Sigmoid colon (tissue), 7 donors: ENCODE results near the gene TTLL10. TPM values are rescaled to one million over a fixed set of nuclear protein-coding genes. Genes with fewer than 3 reads are reported as not detected.

ENCODE experiments used
- DNase-seq: peaks from one replicate; pipeline ENCODE4 v3.0.0-alpha.2; 2019
- H3K27ac ChIP-seq, 4 donors: fragments of 200-600 bp; sonication (generic); one replicate each; pipeline ENCODE4 v1.5.1; 2016 to 2019; ENCODE audit warnings: mild to moderate bottlenecking in 1 of 4
- H3K27me3 ChIP-seq, 3 donors: fragments of 200-600 bp; sonication (generic); one replicate each; pipeline ENCODE4 v1.5.1; 2019; ENCODE audit warnings: mild to moderate bottlenecking in 1 of 3
- H3K36me3 ChIP-seq, 4 donors: fragments of 200-600 bp; sonication (generic); one replicate each; pipeline ENCODE4 v1.5.1; 2016 to 2019
- H3K4me1 ChIP-seq, 4 donors: fragments of 200-600 bp; sonication (generic); one replicate each; pipeline ENCODE4 v1.5.1; 2017 to 2019
- H3K4me3 ChIP-seq, 4 donors: fragments of 200-600 bp; sonication (generic); one replicate each; pipeline ENCODE4 v1.5.1; 2017 to 2019; ENCODE audit warnings: mild to moderate bottlenecking in 2 of 4, moderate library complexity in 1 of 4
- H3K9me3 ChIP-seq, 4 donors: fragments of 200-600 bp in 3 of 4; sonication (generic) in 3 of 4; one replicate each; pipeline versions ENCODE4 v1.5.1 to v1.6.1; 2013 to 2019
- CTCF ChIP-seq, 4 experiments: fragments of 450-650 bp in 3 of 4; fragments of 200-600 bp in 1 of 4; IDR thresholded peaks; one replicate each; pipeline ENCODE4 v1.5.1; 2016 to 2019; ENCODE audit warnings: antibody characterized with exemption in 4 of 4, mild to moderate bottlenecking in 3 of 4, moderate library complexity in 2 of 4
- EP300 ChIP-seq, 4 donors: sonication (generic); formaldehyde crosslinking; IDR thresholded peaks; one replicate each; pipeline ENCODE4 v1.6.1; 2017; ENCODE audit warnings: antibody characterized with exemption in 4 of 4
- POLR2A ChIP-seq, 2 donors: fragments of 450-650 bp; IDR thresholded peaks; one replicate each; pipeline ENCODE4 v1.6.1; 2016; ENCODE audit warnings: antibody characterized with exemption in 2 of 2, mild to moderate bottlenecking in 2 of 2, moderate library complexity in 2 of 2
- POLR2AphosphoS5 ChIP-seq, 4 donors: sonication (generic); formaldehyde crosslinking; IDR thresholded peaks; one replicate each; pipeline ENCODE4 v1.6.1; 2017; ENCODE audit warnings: antibody characterized with exemption in 4 of 4
- WGBS, 2 donors: extraction: QIAGEN DNeasy Blood & Tissue Kit; methylation state at CpG; one replicate each; pipeline ENCODE4 v1.1.7; 2013; 5-methylcytosine and 5-hydroxymethylcytosine counted together
- intact Hi-C: fragments of 100-400 bp; cut with DNase I; formaldehyde crosslinking; loops from one replicate; pipeline ENCODE4 v1.15.1; 2023
- polyA plus RNA-seq, 3 donors: library from polyadenylated mRNA; stranded (reverse); fragments of 200-250 nt; gene quantifications; one replicate each; pipeline ENCODE4 v1.2.3, GENCODE V29; 2013
- total RNA-seq, 4 donors: library from RNA; depleted of rRNA; stranded (reverse); fragments of >200 nt; gene quantifications; one replicate each; pipeline ENCODE4 v1.1.0, GENCODE V29; 2016
- donor health status: healthy with polysubstance abuse.
- donor health status: Bipolar disorder and iron deficiency.
- donor health status: healthy.

Gene TTLL10
- total and polyA plus RNA-seq, 7 donors, result 0.46 to 0.70 (median 0.60) TPM; not detected in 4

- intact Hi-C loops, result no loop called here
- Histone ChIP-seq H3K27me3 (peaks cover 8 to 31% (median 24%) of the 10 kb centered on the region in 3 donors), H3K9me3 (no peaks in the 10 kb centered on the region)
These were observed 64.4 kb downstream of the TTLL10 start for GRCh38 chr1:1237874-1238701.

GRCh38 chr1:1238702-1239178 lies 65.1 kb downstream of the TTLL10 start:
- TF ChIP-seq EP300 (IDR thresholded peaks at IDR 0.05) (no peak), CTCF (IDR thresholded peaks at IDR 0.05) (no peak), POLR2A (IDR thresholded peaks at IDR 0.05) (no peak), POLR2AphosphoS5 (IDR thresholded peaks at IDR 0.05) (no peak)
- 18 to 67% methylated on average over 19 of the region's 19 CpGs for WGBS, 2 donors
- Histone ChIP-seq H3K36me3 (no peaks in the 10 kb centered on the region), H3K9me3 (no peaks in the 10 kb centered on the region), H3K27me3 (peaks cover 8 to 31% (median 24%) of the 10 kb centered on the region in 3 donors), H3K4me3 (no peak overlapping the region), H3K4me1 (peaks cover 0 to 15% (median 0%) of the 10 kb centered on the region in 4 donors), H3K27ac (no peak overlapping the region)
- intact Hi-C loops, result no loop called here
- DNase-seq, result no peak

More at GRCh38 chr1:1237874-1238701, 64.4 kb downstream of the TTLL10 start:
- Histone ChIP-seq H3K4me1 (peaks cover 0 to 21% (median 4%) of the 10 kb centered on the region in 4 donors), H3K27ac (no peak overlapping the region), H3K4me3 (no peak overlapping the region), H3K36me3 (no peaks in the 10 kb centered on the region)
- DNase-seq, result no peak
- TF ChIP-seq POLR2AphosphoS5 (IDR thresholded peaks at IDR 0.05), result no peak
- no peak for TF ChIP-seq POLR2A (IDR thresholded peaks at IDR 0.05)
- TF ChIP-seq EP300 (IDR thresholded peaks at IDR 0.05), result no peak
- TF ChIP-seq CTCF (IDR thresholded peaks at IDR 0.05), result no peak
- 11 to 44% methylated on average over 48 of the region's 48 CpGs for WGBS, 2 donors

GRCh38 chr1:1239227-1239613 lies 65.5 kb downstream of the TTLL10 start:
- peaks cover 8 to 31% (median 24%) of the 10 kb centered on the region in 3 donors for H3K27me3 ChIP-seq

GRCh38 chr1:1239614-1240347 lies 66.1 kb downstream of the TTLL10 start:
- H3K27me3 ChIP-seq, result peaks cover 8 to 31% (median 24%) of the 10 kb centered on the region in 3 donors
- TF ChIP-seq POLR2A (IDR thresholded peaks at IDR 0.05) (no peak), EP300 (IDR thresholded peaks at IDR 0.05) (no peak), CTCF (IDR thresholded peaks at IDR 0.05) (no peak), POLR2AphosphoS5 (IDR thresholded peaks at IDR 0.05) (no peak)
- no peak overlapping the region for H3K4me3 ChIP-seq
- DNase-seq, result no peak
- no peaks in the 10 kb centered on the region for H3K9me3 ChIP-seq
- peaks cover 0 to 13% (median 0%) of the 10 kb centered on the region in 4 donors for H3K4me1 ChIP-seq
- no peak overlapping the region for H3K27ac ChIP-seq
- intact Hi-C loops, result no loop called here
- WGBS, 2 donors, result 8 to 45% methylated on average over 30 of the region's 30 CpGs
- no peaks in the 10 kb centered on the region for H3K36me3 ChIP-seq

More at GRCh38 chr1:1239227-1239613, 65.5 kb downstream of the TTLL10 start:
- intact Hi-C loops, result no loop called here
- H3K4me3 ChIP-seq, result no peak overlapping the region
- no peak for DNase-seq
- TF ChIP-seq CTCF (IDR thresholded peaks at IDR 0.05) (no peak), POLR2AphosphoS5 (IDR thresholded peaks at IDR 0.05) (no peak), EP300 (IDR thresholded peaks at IDR 0.05) (no peak)
- WGBS, 2 donors, result 24 to 64% methylated on average over 15 of the region's 15 CpGs
- peaks cover 0 to 13% (median 0%) of the 10 kb centered on the region in 4 donors for H3K4me1 ChIP-seq
- no peaks in the 10 kb centered on the region for H3K9me3 ChIP-seq
- no peaks in the 10 kb centered on the region for H3K36me3 ChIP-seq
- H3K27ac ChIP-seq, result no peak overlapping the region
